GM21367 (cell line): ENCODE measurements around the gene C11orf54.
A peak's percentile ranks its signal among the peaks of the same experiment; 100 is the strongest.
"Not testable (repeated sequence)": the region's sequence is repeated elsewhere in the genome, so short reads cannot be mapped to it uniquely, and the experiment has no call there.

ENCODE experiments used
- ATAC-seq: cut with Tn5 transposase; IDR thresholded peaks from one replicate; pipeline ENCODE4 v1.9.1; 2021; ENCODE audit not compliant: unreplicated experiment

Gene C11orf54

GRCh38 chr11:93765551-93765950, 24.1 kb downstream of the C11orf54 start:
- no peak for ATAC-seq

GRCh38 chr11:93766504-93766903, 25.0 kb downstream of the C11orf54 start:
- ATAC-seq, result no peak

- no peak for ATAC-seq
Measured at GRCh38 chr11:93767018-93767417, 25.5 kb downstream of the C11orf54 start.

GRCh38 chr11:93770160-93770559, 28.7 kb downstream of the C11orf54 start:
- no peak for ATAC-seq

GRCh38 chr11:93772123-93772522, 30.7 kb downstream of the C11orf54 start:
- ATAC-seq, result no peak

- no peak for ATAC-seq
Measured at GRCh38 chr11:93773045-93773477, 31.6 kb downstream of the C11orf54 start.

GRCh38 chr11:93773601-93774200, 32.2 kb downstream of the C11orf54 start:
- no peak for ATAC-seq

GRCh38 chr11:93774560-93774959, 33.1 kb downstream of the C11orf54 start:
- not testable (repeated sequence) for ATAC-seq

- ATAC-seq, result no peak
Measured at GRCh38 chr11:93775289-93775688, 33.8 kb downstream of the C11orf54 start.

- ATAC-seq, result no peak
Measured at GRCh38 chr11:93783362-93783761, 41.9 kb downstream of the C11orf54 start.

- ATAC-seq, result peak; percentile 40
Measured at GRCh38 chr11:93783765-93784144, 42.3 kb downstream of the C11orf54 start.

GRCh38 chr11:93784145-93784934, 42.9 kb downstream of the C11orf54 start, which contains the start of gene MED17:
Gene MED17 (plus strand): TSS chr11:93784282. CDS start chr11:93784514, 232 bp downstream.
- ATAC-seq, result peak; percentile 95

GRCh38 chr11:93784935-93785360, 43.5 kb downstream of the C11orf54 start:
- peak; percentile 32 for ATAC-seq

- ATAC-seq, result no peak
Measured at GRCh38 chr11:93791493-93791892, 50.0 kb downstream of the C11orf54 start.

GRCh38 chr11:93796441-93797231, 55.2 kb downstream of the C11orf54 start:
- ATAC-seq, result no peak

GRCh38 chr11:93801366-93801765, 59.9 kb downstream of the C11orf54 start:
- ATAC-seq, result no peak

GRCh38 chr11:93804879-93805278, 63.4 kb downstream of the C11orf54 start:
- no peak for ATAC-seq

GRCh38 chr11:93807980-93808379, 66.5 kb downstream of the C11orf54 start:
- ATAC-seq, result no peak

- ATAC-seq, result no peak
Measured at GRCh38 chr11:93813974-93814373, 72.5 kb downstream of the C11orf54 start.
